GM15510 (cell line): Measurements from ENCODE around the gene SAMD4A.

Experiments used
- POLR2A ChIP-seq: IDR thresholded peaks from 3 replicates; pipeline ENCODE4 v1.6.1; 2011; ENCODE audit warnings: borderline replicate concordance; ENCODE audit not compliant: insufficient read length; ENCODE audit errors: extremely low read depth

Gene SAMD4A

DNA sequence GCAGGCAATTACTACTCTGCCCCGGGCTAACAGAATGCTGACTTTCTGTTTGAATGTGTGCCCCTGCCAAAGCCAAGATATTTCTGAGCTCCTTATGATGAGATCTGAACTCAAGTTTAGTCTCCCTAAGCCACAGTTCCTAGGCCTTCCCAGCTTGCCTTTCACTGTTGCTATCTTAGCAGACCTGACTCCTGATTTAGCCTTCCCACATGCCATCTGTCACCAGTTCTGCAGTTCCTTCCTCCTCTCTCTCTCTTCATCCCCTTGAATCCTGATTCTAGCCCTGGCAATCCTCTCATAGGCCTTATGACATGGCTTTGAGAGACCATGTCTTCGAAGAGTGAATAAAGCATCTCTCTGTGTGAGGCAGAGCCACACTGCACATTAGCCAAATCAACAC lies 12.5 kb upstream of the SAMD4A start:
- TF ChIP-seq POLR2A: no peak

- TF ChIP-seq POLR2A: no peak
These were observed 11.3 kb upstream of the SAMD4A start for GRCh38 chr14:54555651-54556050.

- TF ChIP-seq POLR2A: no peak
These were observed 10.4 kb upstream of the SAMD4A start for GRCh38 chr14:54556535-54556934.

GRCh38 chr14:54562334-54562733 lies 4.6 kb upstream of the SAMD4A start:
- TF ChIP-seq POLR2A: no peak

- no peak for TF ChIP-seq POLR2A
These were observed 2.7 kb upstream of the SAMD4A start for GRCh38 chr14:54564071-54564867.

- TF ChIP-seq POLR2A: peak; percentile 24
These were observed 1.8 kb upstream of the SAMD4A start for GRCh38 chr14:54564868-54565784.

GRCh38 chr14:54565785-54566409 lies 1.0 kb upstream of the SAMD4A start:
- peak; percentile 55 for TF ChIP-seq POLR2A

GRCh38 chr14:54567224-54567638 lies 303 bp downstream of the SAMD4A start:
- TF ChIP-seq POLR2A: no peak

DNA sequence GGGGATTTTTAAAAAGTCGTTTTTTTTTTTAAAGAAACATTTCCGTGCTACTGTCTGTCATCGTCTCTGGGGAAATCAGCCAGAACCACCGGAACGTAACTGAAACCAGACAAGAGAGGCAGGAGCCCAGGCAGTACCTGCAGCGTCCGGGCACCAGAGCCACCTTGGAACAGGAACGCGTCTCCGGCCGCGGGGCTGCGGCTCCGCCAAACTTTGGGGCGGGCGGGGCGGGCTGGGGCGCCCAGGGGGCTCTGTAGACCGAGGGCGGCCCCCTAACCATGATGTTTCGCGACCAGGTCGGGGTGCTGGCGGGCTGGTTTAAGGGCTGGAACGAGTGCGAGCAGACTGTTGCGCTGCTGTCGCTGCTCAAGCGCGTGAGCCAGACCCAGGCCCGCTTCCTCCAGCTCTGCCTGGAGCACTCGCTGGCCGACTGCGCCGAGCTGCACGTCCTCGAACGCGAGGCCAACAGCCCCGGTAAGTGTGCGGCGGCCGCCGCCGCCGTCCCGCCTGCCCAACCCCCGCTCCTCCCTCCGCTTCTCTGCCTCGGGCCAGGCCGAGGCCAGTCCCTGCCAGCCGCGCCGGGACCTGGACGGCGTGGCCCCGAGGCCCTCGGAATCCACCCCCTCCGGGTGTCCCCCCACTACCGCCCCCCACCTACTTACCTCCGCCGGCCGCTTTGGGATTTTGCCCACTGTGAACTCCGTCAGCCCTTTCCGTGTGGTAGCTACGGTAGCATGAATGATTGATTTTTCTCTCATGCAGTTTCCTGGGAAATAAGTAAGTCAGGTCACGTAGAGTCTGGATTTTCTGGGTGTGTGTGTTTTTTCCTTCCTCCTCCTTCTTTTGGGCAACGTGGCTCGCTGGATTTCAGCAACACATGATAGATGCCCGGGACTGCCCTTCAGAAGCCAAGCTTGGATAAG lies 972 bp downstream of the SAMD4A start:
- no peak for TF ChIP-seq POLR2A

GRCh38 chr14:54568821-54569595 lies 2.1 kb downstream of the SAMD4A start:
- no peak for TF ChIP-seq POLR2A

DNA sequence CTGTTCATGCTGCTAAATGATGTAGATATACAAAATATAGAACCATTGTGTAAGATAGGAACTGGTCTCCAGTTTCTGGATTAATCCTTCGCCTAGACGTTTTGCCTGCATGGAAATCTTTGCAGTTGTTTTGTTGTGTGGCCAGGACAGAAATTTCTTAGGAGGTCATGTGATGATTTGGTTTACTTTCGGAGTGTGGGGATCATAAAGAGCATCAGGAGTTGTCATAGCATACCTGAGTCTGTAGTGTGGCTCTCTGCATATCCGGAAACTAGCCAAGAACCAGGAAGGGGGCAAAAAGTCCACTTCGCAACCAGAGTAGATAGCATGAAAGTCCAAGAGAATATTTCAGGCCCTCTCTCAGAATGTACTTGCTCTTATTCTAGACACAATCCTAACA lies 3.1 kb downstream of the SAMD4A start:
- TF ChIP-seq POLR2A: no peak

- TF ChIP-seq POLR2A: no peak
These were observed 3.9 kb downstream of the SAMD4A start for GRCh38 chr14:54570631-54571415.

GRCh38 chr14:54572316-54572715 lies 5.4 kb downstream of the SAMD4A start:
- no peak for TF ChIP-seq POLR2A

- no peak for TF ChIP-seq POLR2A
These were observed 7.6 kb downstream of the SAMD4A start for GRCh38 chr14:54574528-54574927.
